Islet precursor cell (in vitro differentiated cells): ENCODE data around the gene AKT1S1.

Experiments used
- DNase-seq: peaks from one replicate; pipeline ENCODE4 v3.0.0-alpha.2; 2018

AKT1S1 gene

DNA sequence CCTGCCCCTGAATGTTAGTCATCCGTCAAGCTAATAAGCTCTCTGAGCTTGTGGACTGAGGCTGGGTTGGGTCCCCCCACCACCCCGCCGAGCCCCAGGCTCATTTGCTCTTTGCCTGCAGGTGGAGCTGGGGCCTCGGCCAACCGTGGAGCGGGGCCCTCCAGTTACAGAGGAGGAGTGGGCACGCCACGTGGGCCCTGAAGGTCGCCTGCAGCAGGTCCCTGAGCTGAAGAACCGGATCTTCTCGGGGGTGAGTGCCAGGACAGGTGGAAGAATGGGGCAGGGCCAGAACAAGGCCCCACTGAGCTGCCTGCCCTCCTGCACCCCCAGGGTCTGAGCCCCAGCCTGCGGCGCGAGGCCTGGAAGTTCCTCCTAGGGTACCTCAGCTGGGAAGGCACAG, 5.5 kb upstream of the AKT1S1 start:
- DNase-seq, result no peak

DNA sequence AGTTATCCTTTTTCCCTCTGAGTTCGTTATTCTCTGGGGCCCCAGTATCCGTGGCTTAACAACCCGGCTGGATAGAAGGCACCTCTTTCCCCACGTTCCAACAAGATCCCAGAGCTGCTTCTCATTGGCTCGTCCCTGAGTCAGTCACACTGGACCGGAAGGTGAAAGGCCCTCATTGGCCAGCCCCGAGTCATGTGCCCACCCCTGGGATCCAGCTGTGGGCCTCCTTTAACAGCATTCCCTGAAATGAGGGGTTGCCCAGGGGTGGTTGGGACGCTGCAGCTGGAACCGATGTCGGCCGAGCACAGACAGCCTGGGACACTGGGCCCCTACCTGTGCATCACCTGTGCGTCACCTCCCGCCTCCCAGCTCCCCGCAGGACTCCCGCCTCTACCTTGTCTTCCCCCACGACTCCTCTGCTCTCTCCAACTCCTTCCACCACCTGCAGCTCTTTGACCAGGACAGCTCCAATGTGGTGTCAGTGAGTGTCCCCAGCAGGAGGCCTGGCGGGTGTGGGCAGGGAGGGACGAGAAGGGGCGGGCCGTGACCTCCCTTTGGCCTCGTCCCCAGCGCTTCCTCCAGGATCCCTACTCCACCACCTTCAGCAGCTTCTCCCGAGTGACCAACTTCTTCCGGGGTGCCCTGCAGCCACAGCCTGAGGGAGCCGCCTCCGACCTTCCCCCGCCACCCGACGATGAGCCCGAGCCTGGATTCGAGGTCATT, 4.7 kb upstream of the AKT1S1 start:
- no peak for DNase-seq

DNA sequence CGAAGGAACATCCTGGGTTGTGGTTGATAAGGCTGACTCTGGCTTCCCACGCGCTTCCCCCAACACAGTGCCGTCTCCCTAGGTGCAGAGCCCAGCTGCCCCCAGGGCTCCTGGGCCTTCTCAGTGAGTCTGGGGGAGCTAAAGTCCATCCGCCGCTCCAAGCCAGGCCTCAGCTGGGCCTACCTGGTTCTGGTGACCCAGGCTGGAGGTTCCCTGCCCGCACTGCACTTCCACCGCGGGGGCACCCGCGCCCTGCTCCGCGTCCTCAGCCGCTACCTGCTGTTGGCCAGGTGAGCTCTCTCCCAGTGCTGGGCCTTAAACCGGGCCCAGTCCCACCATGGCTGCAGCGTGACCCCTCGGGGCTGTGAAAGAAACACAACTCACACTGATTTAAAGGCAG, 4.0 kb upstream of the AKT1S1 start:
- no peak for DNase-seq

DNA sequence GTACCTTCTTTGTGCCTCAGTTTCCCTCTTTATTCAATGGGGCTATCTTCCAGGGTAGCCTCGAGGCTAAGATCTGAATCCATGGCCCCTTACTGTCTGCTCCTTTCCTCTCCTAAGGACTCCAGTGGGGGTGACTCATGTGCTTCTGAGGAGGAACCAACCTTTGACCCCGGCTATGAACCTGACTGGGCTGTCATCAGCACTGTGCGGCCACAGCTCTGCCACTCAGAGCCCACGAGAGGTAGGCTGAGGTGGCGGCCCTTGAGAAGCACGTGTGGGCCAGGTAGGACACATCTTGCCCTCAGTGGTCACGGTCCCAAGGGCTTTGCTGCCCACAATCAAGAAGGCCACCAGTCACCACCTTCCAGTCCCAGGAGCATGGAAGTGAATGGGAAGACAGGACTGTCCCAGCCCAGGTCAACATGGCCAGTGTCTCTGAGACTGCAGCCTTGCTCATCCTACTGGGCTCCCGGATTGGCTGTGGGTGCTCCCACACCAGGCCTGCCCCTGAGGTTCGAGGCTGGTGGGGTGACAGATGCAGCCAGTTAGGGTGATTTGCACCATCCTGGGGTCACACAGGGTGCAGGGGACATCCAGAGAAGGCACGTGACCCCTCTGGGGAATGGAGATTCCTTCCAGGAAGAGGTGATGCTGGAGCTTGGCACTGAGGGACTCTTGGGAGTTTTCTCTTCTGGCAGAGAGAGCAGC, 3.2 kb upstream of the AKT1S1 start:
- DNase-seq, result no peak

DNA sequence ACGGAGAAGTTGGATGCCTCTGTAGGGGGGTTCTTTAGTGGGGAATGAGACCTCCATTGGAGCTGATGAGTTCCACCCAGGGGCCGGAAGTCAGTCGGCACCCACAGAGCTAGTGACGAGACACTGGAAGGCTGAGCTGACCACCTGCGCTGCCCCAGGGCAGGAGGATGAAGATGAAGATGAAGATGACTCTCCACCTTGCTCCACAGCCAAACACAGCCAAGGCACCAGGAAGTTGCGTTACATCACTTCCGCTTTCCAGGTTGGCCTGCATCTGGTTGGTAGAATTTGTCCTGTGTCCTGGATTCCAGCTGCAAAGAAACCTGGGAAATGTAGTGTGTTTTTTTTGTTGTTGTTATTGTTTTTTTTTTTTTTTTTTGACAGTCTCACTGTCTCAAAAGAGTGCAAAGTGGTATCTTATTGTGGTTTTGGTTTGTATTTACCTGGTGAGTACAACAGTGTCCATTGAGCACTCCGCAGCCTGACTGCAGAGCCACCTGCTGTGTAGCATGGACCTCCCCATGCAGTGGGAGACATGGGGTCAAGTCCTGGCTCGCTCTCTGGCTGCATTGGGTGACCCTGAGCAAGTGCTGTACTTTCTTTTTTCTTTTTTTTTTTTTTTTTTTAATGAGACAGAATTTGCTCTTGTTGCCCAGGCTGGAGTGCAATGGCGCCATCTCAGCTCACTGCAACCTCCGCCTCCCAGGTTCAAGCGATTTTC, 2.2 kb upstream of the AKT1S1 start:
- no peak for DNase-seq

DNA sequence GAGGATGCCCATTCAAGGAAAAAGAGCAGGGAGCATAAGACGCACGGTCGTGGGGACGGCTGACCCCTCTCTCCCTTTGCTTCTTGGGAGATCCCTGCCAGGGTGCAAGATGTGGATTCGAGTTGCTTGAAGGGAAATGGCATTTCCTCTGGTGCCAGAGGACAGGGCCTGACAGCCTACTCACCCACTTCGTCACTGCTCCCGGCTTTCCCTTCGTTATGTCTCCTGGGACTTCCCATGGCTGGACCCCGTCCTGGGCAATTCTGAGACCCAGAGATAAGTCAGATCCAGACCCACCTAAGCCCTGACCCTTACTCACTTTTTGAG, 1.6 kb upstream of the AKT1S1 start:
- no peak for DNase-seq

DNA sequence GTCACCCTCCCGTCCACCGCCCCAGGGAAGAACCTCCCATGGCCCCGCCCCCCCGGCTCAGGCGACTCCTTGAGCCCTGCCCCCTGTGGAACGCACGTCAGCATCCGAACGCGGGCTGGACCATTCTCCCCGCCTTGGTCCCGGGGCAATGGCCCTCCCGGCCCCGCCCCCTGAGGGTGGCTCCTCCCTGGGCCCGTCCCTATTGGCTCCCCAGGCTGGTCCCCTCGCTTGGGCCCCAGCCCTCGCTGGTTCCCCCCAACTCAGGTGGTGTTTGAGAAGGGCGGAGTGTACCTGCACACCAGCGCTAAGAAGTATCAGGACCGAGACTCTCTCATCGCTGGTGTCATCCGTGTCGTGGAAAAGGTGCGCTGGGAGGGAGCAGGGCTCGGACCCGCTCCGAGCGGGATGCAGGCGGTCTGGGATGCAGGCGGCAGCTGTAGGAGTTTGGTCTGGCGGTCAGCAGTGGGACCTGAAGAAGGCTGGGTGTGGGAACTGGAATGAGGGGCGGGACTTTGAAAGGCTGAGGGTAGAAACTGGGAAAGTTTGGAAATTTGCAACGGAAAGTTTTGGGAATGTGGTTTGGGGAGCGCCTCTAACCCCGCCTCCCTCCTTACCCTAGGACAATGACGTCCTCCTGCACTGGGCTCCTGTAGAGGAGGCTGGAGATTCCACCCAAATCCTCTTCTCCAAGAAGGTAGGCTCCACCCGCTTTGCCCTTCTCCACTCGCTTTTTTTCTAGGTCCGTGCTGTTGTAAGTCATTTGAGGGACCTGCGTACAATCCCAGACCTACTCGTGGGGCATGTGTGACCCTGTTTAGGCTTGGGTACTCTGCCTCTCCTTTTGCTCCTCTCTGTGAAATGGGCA, 956 bp upstream of the AKT1S1 start:
- DNase-seq, result peak; percentile 99

DNA sequence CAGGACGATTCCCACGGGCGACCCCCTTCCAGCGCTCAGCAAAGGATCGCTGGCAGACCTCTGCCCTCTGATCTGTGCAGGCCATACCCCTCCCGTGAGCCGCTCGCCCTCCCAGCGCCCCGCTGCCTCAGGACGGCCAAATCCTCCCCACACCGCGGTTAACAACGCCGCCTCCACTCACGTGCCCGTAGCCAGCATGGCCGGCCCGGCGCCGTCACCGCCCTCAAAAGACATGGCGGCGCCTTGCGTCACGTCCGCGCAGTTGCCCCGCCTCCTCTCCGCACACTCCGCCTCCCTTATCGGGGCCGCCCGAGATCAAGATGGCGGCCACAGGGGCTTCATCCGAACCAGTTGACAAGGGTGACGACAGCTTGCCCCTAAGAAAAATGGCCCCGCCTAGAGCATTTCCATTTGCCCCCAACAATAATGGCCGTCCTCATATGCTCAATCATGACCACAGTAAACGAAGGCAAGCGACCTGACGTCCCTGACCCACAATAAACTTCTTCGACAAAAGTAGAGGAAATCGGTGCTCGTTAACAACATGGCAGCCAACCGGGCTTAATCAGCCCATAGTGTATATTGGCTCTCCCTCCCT, 634 bp downstream of the AKT1S1 start:
- DNase-seq, result peak; percentile 99

DNA sequence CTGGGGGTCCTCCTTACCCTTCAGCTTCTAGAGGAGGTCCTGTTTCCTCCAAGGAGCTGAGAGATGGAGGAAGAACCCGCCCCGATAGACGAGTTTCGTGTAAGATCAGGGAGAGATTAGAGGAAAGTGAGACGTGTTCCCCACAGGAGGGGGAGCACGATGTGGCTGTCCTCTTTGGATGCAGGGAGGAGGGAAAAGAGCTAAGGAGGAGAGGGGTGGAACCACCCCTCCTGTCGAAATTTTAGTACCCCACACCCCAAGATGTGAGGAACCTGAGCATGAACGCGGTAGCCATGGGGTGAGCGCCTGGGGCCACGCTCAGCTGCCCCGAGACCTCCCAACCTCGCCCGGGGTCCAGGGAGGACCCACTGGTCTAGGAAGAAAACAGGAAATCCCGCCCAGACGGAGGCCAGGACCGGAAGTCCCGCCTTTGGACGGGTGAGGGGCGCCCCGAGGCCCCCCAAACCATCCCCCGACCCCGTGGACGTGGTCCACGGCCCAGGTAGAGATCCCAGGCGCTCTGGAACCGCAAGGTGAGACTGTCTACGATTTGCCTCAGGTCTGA, 1.2 kb downstream of the AKT1S1 start:
- DNase-seq, result no peak

DNA sequence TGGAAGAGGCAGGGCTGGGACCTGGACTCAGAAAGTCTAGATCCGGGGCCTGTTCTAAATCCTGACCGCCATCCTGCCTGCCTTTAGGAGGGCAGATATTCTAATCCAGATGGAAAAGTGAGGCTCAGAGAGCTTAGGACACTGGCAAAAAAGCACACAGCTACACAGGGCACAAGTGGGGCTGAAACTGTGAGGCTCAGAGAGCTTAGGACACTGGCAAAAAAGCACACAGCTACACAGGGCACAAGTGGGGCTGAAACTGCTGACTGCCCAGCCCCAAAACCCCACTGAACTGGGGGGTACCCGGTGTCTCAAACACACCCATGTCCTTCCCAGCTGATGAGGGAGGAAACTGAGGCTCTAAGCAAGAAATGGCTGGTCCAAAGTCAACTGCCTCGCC, 2.0 kb downstream of the AKT1S1 start:
- DNase-seq, result no peak

DNA sequence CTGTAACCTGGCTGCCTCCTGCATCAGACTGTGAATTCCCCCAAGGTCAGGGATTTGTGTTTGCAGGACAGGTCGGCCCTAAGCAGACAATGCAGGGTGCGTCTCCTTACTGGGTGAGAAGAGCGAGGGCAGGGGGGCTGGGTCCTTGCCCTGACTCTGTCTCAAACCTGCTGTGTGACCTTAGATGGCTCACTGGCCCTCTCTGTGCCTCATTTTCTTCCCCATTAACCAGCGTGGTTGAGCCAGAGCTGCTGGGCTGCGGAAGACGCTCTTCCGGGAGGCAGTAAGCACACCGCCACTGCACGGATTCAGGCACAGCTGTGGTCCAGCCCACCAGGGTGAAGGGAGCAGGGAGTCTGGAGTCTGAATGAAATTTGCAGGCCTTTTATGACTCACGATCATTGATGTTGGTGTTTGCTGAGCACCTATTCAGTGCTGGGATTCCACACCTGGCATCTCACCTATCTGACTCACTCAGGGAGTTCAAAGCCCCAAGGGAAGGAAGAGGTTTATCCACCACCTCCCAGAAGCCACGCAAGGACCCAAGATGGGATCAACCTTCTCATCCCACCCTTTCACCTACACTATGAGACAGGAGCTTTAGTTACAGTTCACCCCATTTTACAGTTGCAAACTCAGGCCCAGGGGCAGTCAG, 2.5 kb downstream of the AKT1S1 start:
- DNase-seq, result no peak

DNA sequence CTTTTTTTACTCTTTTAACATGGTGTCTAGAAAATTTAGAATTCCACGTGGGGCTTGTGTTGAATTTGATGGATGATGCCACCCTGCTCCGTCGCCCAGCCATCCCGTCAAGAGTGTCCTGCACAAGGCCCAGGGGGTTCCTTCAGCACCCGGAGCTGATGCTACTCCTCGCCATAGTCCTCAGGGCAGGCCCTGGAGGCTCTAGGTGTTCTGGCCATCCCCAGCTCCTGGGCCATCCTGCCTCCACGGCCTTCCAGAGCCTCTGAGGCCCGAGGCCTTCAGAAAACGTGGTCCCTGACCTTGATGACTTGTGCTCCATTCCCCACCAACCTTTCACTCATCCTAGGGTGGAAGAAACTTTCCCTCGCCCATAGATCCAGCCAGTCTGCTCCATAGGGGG, 3.3 kb downstream of the AKT1S1 start:
- no peak for DNase-seq

DNA sequence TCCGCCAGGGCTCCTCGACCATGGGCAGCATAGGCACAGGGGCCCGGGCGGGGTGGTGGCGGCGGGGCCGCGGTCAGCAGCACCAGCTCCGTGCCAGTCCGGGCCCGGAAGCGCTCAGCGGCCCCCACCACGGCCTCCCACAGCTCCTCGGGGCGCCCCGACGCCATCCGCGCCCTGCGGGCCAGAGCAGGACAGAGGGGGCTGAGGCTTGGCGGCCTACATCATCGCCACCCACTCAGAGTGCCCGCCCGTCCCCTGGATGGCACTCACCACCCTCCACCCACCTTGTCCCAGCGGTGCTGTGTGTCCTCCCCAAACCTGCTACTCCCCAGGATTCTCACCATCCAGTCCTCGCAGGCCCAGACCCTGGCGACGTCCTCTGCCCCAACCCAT, 4.0 kb downstream of the AKT1S1 start:
- no peak for DNase-seq

DNA sequence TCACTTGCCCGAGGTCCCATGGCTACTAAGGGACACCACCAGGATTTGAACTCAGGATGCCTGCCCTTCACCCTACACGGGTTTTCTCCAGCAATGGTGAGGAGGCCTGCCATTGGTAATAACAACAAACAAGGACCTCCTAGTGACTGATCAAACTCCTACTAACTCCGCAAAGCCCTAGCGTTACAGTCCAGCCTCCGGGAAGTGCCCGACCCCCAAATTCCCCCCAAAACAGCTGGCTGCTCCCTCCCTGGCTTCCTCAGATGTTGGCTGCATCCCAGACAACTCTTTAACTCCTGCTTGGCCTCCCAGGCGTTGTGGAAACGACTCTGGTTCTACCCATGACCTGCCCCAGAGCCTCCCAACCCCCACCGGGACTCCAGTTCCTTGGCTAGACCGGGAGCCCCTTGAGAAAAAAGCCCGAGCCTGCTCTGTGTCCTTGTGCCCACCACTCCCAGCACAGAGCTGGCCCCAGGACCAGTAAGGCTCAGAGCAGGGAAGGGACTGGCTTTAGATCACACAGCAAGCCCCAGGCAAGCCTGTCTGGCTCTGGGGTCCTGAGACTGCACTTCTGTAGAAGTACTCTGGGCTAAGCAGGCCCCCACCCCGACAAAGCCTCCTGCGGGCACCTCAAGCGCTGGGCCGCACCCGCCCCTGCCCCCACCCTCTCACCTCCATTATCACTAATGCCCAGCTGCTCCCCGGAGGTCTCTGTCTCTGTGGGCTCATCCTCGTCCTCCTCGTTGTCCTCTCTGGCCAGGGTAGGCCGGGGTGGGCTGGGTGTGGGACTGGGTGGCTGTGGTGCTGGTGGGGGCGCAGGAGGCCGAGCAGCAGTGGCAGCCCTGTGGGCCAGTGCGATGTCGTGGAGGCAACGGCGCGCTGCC, 4.7 kb downstream of the AKT1S1 start:
- DNase-seq, result no peak

DNA sequence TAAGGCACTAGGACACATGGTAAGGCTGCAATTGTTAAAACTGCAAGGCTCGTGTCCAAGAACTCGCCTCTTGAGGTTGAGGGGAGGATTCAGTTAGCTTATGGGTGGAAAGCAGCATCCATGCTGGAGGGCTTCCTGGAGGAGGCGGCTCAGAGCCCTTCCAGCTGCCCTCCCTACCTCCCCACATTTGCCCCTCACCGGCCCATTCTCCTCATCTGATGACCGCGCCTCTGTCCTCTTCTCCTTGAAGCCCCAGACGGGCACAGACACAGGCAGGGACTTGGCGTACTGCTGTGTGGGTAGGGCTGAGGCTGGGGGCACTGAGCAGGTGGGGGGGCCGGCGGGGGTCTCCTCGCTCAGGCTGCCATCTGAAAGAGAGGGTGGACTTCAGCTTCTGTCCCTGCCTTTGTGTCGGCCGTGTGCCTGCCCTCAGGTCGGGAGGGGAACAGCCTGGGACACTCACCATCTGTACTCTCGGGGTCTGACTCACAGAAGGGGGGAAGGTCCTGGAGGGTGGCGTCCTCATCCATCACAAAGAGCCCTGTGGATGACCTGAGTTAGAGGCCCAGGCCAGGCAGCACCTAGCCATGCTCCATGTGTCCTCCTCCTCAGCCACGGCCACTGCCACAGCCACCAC, 5.7 kb downstream of the AKT1S1 start:
- no peak for DNase-seq

DNA sequence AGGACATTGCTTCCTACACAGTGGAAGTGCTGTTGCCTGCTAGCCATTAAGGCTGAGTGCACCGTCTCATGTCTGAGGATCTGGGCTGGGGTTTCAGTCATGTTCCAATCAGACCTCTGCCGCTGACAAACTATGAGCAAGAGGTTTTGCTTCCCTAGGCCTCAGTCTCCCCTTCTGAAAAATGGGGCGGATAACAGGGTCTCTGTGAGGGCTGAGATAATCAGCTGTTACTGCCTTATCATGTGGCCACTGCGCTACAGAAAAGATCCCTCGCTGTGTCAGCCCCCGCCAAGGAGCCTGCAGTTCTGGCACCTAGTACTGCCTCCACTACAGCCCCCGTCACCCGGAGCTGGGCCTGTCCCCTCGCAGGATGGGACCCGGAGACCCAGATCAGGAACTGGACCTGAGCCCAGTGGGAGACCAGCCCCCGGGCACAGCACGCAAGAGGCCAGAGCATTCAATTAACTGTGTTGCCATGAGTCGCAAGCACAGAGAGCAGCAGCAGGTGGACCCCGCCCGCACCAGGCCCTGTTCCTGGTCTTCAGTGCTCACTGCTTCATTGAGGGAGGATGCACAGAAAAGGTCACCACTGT, 6.8 kb downstream of the AKT1S1 start:
- no peak for DNase-seq

DNA sequence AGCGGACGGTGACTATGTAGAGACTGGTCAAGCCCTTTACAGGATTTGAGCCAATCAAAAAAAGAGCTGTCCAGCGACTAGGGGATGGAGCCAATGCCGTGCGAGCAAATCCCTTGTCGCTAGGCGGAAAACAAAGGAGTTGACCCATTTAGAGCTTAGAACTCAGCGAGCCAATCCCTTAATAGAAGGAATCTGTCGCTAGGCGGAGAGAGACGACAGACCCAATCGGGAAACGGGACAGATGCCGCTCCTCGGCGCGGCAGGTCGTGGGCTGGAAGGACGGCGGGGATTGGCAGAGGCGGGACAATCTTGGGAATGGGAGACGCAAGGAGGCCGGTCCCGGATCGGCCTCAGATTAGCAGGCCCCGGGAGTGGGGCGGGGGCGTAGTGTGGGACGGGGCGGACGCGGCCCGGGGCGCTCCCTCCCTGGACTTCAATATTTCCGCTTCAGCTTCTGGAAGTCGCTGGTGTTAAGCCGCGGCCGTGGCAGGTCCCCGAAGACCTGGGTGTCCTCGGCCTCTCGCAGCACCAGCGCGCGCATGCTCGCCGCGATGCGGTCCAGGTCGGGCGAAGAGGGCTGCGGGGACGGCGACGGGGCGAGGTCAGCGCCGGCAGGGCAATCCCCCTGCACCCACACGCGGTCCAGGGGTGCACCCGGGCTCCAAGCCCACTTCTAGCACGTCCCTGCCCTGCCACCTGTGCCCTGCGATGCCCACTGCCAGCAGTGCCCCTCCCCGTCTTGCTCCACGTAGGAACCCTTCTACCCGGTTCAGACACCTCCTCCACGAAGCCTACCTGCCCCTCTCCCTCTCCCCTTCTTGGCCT, 7.5 kb downstream of the AKT1S1 start:
- peak; percentile 99 for DNase-seq

DNA sequence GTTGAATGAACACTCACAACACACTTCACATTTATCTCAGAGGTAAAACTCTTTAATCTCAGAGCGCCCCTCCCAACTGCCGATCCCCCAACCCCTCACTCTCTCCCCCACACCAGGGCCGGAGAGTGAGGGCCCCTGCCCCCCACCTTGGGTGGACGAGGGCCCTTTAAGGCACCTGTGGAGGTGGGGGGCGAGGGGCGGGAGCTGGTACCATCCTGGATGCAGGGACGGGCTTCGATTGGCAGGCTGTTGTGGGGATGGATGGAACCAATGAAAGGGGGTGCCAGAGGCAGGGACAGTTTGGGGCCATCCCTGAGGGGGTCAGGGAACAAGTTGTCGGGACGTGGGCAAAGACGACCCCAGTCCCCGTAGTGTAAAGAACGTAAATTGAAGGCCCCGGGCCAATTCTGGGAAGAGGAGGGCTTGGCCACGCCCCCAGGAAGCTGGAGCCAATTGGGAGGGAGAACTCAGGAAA, 8.1 kb downstream of the AKT1S1 start:
- no peak for DNase-seq
